Neural cell (in vitro differentiated cells): ENCODE measurements around the gene ADGRB2. TPM values are rescaled to one million over a fixed set of nuclear protein-coding genes. Genes with fewer than 3 reads are reported as not detected.

Source experiments
- H2AFZ ChIP-seq: fragments of 200-600, 300-800 bp; sonication (generic), shearing (Covaris generic); 2 replicates; pipeline ENCODE4 v1.6.0; 2014; ENCODE audit warnings: low read depth, mild to moderate bottlenecking, antibody characterized with exemption, low read length, moderate library complexity
- H3F3A ChIP-seq: fragments of 200-600 bp; shearing (Covaris generic); 2 replicates; pipeline ENCODE4 v1.6.1; 2016; ENCODE audit warnings: mild to moderate bottlenecking, moderate library complexity, mixed read lengths, antibody characterized with exemption, low read length; ENCODE audit not compliant: insufficient read depth, poor library complexity, severe bottlenecking
- H3K27ac ChIP-seq: fragments of 200-600, 300-800 bp; sonication (generic), shearing (Covaris generic); 2 replicates; pipeline ENCODE4 v1.5.1; 2014; ENCODE audit warnings: mild to moderate bottlenecking, low read length, moderate library complexity
- H3K27me3 ChIP-seq: fragments of 300-800, 200-600 bp; sonication (generic), shearing (Covaris generic); 2 replicates; pipeline ENCODE4 v1.6.0; 2014; ENCODE audit warnings: mild to moderate bottlenecking, low read depth, low read length, moderate library complexity; ENCODE audit not compliant: insufficient read depth
- H3K36me3 ChIP-seq: fragments of 300-800, 200-600 bp; sonication (generic), shearing (Covaris generic); 2 replicates; pipeline ENCODE4 v1.5.1; 2014; ENCODE audit warnings: mild to moderate bottlenecking, antibody characterized with exemption, low read length, moderate library complexity; ENCODE audit not compliant: insufficient read depth
- H3K4me2 ChIP-seq: fragments of 300-800, 200-600 bp; sonication (generic), shearing (Covaris generic); 2 replicates; pipeline ENCODE4 v1.6.0; 2014; ENCODE audit warnings: mild to moderate bottlenecking, low read length
- H3K4me3 ChIP-seq: fragments of 300-800, 200-600 bp; sonication (generic), shearing (Covaris generic); 2 replicates; pipeline ENCODE4 v1.5.1; 2014; ENCODE audit warnings: mild to moderate bottlenecking, low read length, moderate library complexity
- H3K79me2 ChIP-seq: fragments of 200-600 bp; shearing (Covaris generic); replicated peaks from 2 replicates; pipeline ENCODE4 v1.6.0; 2014; ENCODE audit warnings: mild to moderate bottlenecking, low read length, moderate library complexity; ENCODE audit not compliant: insufficient read depth
- H3K9ac ChIP-seq: fragments of 300-800, 200-600 bp; sonication (generic), shearing (Covaris generic); 2 replicates; pipeline ENCODE4 v1.6.1; 2016; ENCODE audit warnings: mild to moderate bottlenecking, low read length, mixed read lengths
- H3K9me2 ChIP-seq: fragments of 200-600 bp; shearing (Covaris generic); 2 replicates; pipeline ENCODE4 v1.6.1; 2016; ENCODE audit warnings: mild to moderate bottlenecking, low read length, mixed read lengths; ENCODE audit not compliant: insufficient read depth
- H3K9me3 ChIP-seq: fragments of 200-600, 300-800 bp; sonication (generic), shearing (Covaris generic); 2 replicates; pipeline ENCODE4 v1.6.1; 2016; ENCODE audit warnings: mild to moderate bottlenecking, mixed run types, low read length, moderate library complexity, mixed read lengths
- H4K20me1 ChIP-seq: fragments of 200-600 bp; shearing (Covaris generic); 2 replicates; pipeline ENCODE4 v1.6.1; 2016; ENCODE audit warnings: mild to moderate bottlenecking, mixed run types; ENCODE audit not compliant: insufficient read depth
- CTCF ChIP-seq: fragments of 450-650 bp; IDR thresholded peaks from 2 replicates; pipeline ENCODE4 v1.5.1; 2014; ENCODE audit warnings: antibody characterized with exemption, mild to moderate bottlenecking, moderate library complexity; ENCODE audit not compliant: poor library complexity, severe bottlenecking
- EP300 ChIP-seq: fragments of 450-650 bp; conservative IDR thresholded peaks from 2 replicates; pipeline ENCODE4 v1.6.1; 2014; ENCODE audit warnings: antibody characterized with exemption, mild to moderate bottlenecking, moderate library complexity; ENCODE audit not compliant: poor library complexity, severe bottlenecking
- EZH2 ChIP-seq: fragments of 200-600, 300-800 bp; shearing (Covaris generic), sonication (generic); IDR thresholded peaks from 2 replicates; pipeline ENCODE4 v1.6.1; 2014; ENCODE audit warnings: antibody characterized with exemption, low read length, borderline replicate concordance, mild to moderate bottlenecking; ENCODE audit not compliant: insufficient read depth, poor library complexity, severe bottlenecking
- MXI1 ChIP-seq: fragments of 450-650 bp; conservative IDR thresholded peaks from 2 replicates; pipeline ENCODE4 v1.6.1; 2014; ENCODE audit warnings: antibody characterized with exemption, mild to moderate bottlenecking; ENCODE audit not compliant: poor library complexity, severe bottlenecking
- POLR2AphosphoS5 ChIP-seq: IDR thresholded peaks from 2 replicates; pipeline ENCODE4 v1.6.1; 2012
- RAD21 ChIP-seq: fragments of 450-650 bp; conservative IDR thresholded peaks from 2 replicates; pipeline ENCODE4 v1.6.1; 2014; ENCODE audit warnings: antibody characterized with exemption, mild to moderate bottlenecking, moderate library complexity
- SMC3 ChIP-seq: fragments of 450-650 bp; conservative IDR thresholded peaks from 2 replicates; pipeline ENCODE4 v1.6.1; 2014; ENCODE audit warnings: antibody characterized with exemption, mild to moderate bottlenecking, moderate library complexity; ENCODE audit not compliant: poor library complexity
- TAF1 ChIP-seq: IDR thresholded peaks from 2 replicates; pipeline ENCODE4 v1.6.1; 2012; ENCODE audit warnings: low read depth
- polyA plus RNA-seq: library from polyadenylated mRNA; depleted of rRNA; stranded (reverse); fragments of >200 nt; gene quantifications from 2 replicates; pipeline ENCODE4 v1.2.3, GENCODE V29; 2014
- TF ChIP-seq, protein P1 (sequence below): IDR thresholded peaks from 2 replicates; pipeline ENCODE4 v1.6.1; 2012; ENCODE audit warnings: borderline replicate concordance

ADGRB2 gene
- polyA plus RNA-seq, 1 donor from 2014 or later = 45.0 TPM

GRCh38 chr1:31706384-31707058 lies 57.6 kb downstream of the ADGRB2 start:
- no peaks in the 10 kb centered on the region for H3K36me3 ChIP-seq
- H3K79me2 ChIP-seq = no peaks in the 10 kb centered on the region
- no peaks in the 10 kb centered on the region for H4K20me1 ChIP-seq
- H3K9ac ChIP-seq = no peak overlapping the region
- H2AFZ ChIP-seq = no peak overlapping the region
- no peaks in the 10 kb centered on the region for H3K9me2 ChIP-seq
- no peaks in the 10 kb centered on the region for H3K9me3 ChIP-seq
- H3K4me3 ChIP-seq = no peak overlapping the region
- no peaks in the 10 kb centered on the region for H3F3A ChIP-seq
- peaks cover 13% of the 10 kb centered on the region for H3K27me3 ChIP-seq
- H3K4me2 ChIP-seq = no peak overlapping the region
- TF ChIP-seq EP300 (no peak), SMC3 (no peak), POLR2AphosphoS5 (no peak), RAD21 (no peak), MXI1 (no peak), TAF1 (no peak), CTCF (no peak), EZH2 (no peak)
- TF ChIP-seq, protein P1, sequence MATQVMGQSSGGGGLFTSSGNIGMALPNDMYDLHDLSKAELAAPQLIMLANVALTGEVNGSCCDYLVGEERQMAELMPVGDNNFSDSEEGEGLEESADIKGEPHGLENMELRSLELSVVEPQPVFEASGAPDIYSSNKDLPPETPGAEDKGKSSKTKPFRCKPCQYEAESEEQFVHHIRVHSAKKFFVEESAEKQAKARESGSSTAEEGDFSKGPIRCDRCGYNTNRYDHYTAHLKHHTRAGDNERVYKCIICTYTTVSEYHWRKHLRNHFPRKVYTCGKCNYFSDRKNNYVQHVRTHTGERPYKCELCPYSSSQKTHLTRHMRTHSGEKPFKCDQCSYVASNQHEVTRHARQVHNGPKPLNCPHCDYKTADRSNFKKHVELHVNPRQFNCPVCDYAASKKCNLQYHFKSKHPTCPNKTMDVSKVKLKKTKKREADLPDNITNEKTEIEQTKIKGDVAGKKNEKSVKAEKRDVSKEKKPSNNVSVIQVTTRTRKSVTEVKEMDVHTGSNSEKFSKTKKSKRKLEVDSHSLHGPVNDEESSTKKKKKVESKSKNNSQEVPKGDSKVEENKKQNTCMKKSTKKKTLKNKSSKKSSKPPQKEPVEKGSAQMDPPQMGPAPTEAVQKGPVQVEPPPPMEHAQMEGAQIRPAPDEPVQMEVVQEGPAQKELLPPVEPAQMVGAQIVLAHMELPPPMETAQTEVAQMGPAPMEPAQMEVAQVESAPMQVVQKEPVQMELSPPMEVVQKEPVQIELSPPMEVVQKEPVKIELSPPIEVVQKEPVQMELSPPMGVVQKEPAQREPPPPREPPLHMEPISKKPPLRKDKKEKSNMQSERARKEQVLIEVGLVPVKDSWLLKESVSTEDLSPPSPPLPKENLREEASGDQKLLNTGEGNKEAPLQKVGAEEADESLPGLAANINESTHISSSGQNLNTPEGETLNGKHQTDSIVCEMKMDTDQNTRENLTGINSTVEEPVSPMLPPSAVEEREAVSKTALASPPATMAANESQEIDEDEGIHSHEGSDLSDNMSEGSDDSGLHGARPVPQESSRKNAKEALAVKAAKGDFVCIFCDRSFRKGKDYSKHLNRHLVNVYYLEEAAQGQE = no peak
- H3K27ac ChIP-seq = no peak overlapping the region

GRCh38 chr1:31705080-31705866 lies 58.9 kb downstream of the ADGRB2 start:
- H3K27ac ChIP-seq = no peak overlapping the region
- no peak overlapping the region for H3K4me3 ChIP-seq
- H3K4me2 ChIP-seq = no peak overlapping the region
- no peaks in the 10 kb centered on the region for H3K9me3 ChIP-seq
- no peaks in the 10 kb centered on the region for H3K36me3 ChIP-seq
- TF ChIP-seq MXI1 (no peak), POLR2AphosphoS5 (no peak), EZH2 (no peak), EP300 (no peak), RAD21 (no peak), CTCF (no peak), TAF1 (no peak), SMC3 (no peak)
- TF ChIP-seq, protein P1 = no peak
- no peak overlapping the region for H2AFZ ChIP-seq
- no peaks in the 10 kb centered on the region for H3F3A ChIP-seq
- H3K9ac ChIP-seq = no peak overlapping the region
- no peaks in the 10 kb centered on the region for H4K20me1 ChIP-seq
- peaks cover 13% of the 10 kb centered on the region for H3K27me3 ChIP-seq
- H3K9me2 ChIP-seq = no peaks in the 10 kb centered on the region
- no peaks in the 10 kb centered on the region for H3K79me2 ChIP-seq
